Upper lobe of right lung (tissue), 1 donor: ENCODE measurements around the gene KCTD15. TPM values are rescaled to one million over a fixed set of nuclear protein-coding genes. Genes with fewer than 3 reads are reported as not detected.
A peak's percentile ranks its signal among the peaks of the same experiment; 100 is the strongest.
"Not testable (repeated sequence)": the region's sequence is repeated elsewhere in the genome, so short reads cannot be mapped to it uniquely, and the experiment has no call there.

Experiments used
- ATAC-seq: fragments of 200-7000 bp; cut with Tn5 transposase; one replicate; pipeline ENCODE4 v1.9.1; 2020; ENCODE audit warnings: mild to moderate bottlenecking, moderate library complexity
- DNase-seq: peaks from one replicate; pipeline ENCODE4 v3.0.0-alpha.2; 2020
- H3K27ac ChIP-seq: fragments of 200-600 bp; one replicate; pipeline ENCODE4 v1.8.0; 2022
- H3K27me3 ChIP-seq: fragments of 200-600 bp; one replicate; pipeline ENCODE4 v1.8.0; 2022; ENCODE audit warnings: mild to moderate bottlenecking
- H3K36me3 ChIP-seq: fragments of 200-600 bp; one replicate; pipeline ENCODE4 v1.8.0; 2022
- H3K4me1 ChIP-seq: fragments of 200-600 bp; one replicate; pipeline ENCODE4 v1.8.0; 2022
- H3K4me3 ChIP-seq: fragments of 200-600 bp; one replicate; pipeline ENCODE4 v1.8.0; 2022; ENCODE audit warnings: mild to moderate bottlenecking
- H3K9me3 ChIP-seq: fragments of 200-600 bp; one replicate; pipeline ENCODE4 v1.8.0; 2022
- intact Hi-C: fragments of 100-400 bp; cut with DNase I; formaldehyde crosslinking; loops from one replicate; pipeline ENCODE4 v1.11.0; 2022
- total RNA-seq: library from RNA; stranded (reverse); fragmentation: NEBNext Ultra II Directional; extraction: Animal tissue kit (Norgen Biotek cat#: 25700); gene quantifications from one replicate; pipeline ENCODE4 v1.2.1, GENCODE V29; 2021
- TF ChIP-seq, protein P1 (sequence below): fragments of 200-600 bp; IDR thresholded peaks from one replicate; pipeline ENCODE4 v1.8.0; 2022; ENCODE audit warnings: antibody characterized with exemption
- donor health status: DM: no; HTN: yes; CAD: no; lungs with severe emphysema.

The KCTD15 gene
- total RNA-seq, 1 donor from 2014 or later, result 48.7 TPM

DNA sequence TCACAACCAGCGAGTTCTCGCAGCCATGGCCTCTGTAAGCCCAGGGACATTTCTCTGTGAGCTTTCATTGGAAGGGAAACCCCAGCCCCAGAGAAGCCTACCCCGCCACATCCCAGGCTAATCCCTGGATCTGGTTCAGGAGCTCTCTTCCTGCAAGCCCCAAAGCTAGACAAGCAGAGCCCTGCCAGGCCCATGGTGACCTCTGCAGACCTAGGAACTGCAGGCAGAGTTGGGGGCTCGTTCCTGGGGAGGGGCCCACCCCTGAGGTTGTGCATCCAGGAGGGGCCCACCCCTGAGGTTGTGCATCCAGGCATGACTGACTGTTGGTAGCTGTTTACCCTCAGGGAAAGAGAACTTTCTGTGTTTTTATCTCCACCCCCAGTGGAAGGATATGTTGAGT, 21.7 kb downstream of the KCTD15 start:
- DNase-seq (peak; percentile 57), ATAC-seq (no peak)
- TF ChIP-seq, protein P1, sequence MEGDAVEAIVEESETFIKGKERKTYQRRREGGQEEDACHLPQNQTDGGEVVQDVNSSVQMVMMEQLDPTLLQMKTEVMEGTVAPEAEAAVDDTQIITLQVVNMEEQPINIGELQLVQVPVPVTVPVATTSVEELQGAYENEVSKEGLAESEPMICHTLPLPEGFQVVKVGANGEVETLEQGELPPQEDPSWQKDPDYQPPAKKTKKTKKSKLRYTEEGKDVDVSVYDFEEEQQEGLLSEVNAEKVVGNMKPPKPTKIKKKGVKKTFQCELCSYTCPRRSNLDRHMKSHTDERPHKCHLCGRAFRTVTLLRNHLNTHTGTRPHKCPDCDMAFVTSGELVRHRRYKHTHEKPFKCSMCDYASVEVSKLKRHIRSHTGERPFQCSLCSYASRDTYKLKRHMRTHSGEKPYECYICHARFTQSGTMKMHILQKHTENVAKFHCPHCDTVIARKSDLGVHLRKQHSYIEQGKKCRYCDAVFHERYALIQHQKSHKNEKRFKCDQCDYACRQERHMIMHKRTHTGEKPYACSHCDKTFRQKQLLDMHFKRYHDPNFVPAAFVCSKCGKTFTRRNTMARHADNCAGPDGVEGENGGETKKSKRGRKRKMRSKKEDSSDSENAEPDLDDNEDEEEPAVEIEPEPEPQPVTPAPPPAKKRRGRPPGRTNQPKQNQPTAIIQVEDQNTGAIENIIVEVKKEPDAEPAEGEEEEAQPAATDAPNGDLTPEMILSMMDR, result no peak
- intact Hi-C loops, result no loop called here
- no peaks in the 10 kb centered on the region for H3K36me3 ChIP-seq
- no peaks in the 10 kb centered on the region for H3K9me3 ChIP-seq
- H3K27ac ChIP-seq, result no peak overlapping the region
- H3K4me3 ChIP-seq, result no peak overlapping the region
- peaks cover 36% of the 10 kb centered on the region for H3K4me1 ChIP-seq
- H3K27me3 ChIP-seq, result no peaks in the 10 kb centered on the region

DNA sequence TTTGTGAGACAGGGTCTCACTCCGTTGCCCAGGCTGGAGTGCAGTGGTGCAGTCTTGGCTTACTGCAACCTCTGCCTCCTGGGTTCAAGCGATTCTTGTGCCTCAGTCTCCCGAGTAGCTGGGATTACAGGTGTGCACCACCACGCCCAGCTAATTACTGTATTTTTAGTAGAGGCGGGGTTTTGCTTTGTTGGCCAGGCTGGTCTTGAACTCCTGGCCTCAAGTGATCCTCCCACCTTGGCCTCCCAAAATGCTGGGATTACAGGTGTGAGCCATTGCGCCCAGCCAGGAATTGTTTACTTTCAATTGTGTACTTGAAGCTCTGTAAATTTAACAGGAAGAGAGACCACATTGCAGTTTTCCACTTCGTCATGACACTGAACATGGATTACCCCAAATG, 22.4 kb downstream of the KCTD15 start:
- H3K9me3 ChIP-seq, H3K27me3 ChIP-seq, DNase-seq, ATAC-seq, intact Hi-C loops, H3K4me3 ChIP-seq, H3K36me3 ChIP-seq: not testable (repeated sequence)
- Histone ChIP-seq H3K27ac (peak overlapping the region; percentile 87), H3K4me1 (peaks cover 36% of the 10 kb centered on the region)

DNA sequence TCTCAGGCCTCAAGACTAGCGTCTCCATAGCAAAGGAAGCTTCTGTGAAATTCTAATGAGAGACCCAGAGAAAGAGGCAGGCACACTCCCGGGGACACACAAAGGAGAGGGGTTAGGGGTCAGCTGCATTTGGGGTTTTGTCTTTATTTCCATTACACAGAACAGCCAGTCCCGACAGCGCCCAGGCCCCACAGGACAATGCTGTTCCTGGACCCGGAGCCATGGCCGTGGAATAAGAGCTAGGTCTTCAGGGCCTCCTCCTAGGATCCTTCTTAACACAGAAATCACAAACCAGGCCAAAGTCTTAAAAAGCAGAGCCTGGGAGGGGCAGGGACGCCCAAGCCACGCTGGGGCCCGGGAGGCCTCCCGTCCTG, 22.8 kb downstream of the KCTD15 start:
- DNase-seq (no peak), ATAC-seq (no peak)
- TF ChIP-seq, protein P1, result no peak
- Histone ChIP-seq H3K27me3 (no peaks in the 10 kb centered on the region), H3K4me1 (peaks cover 35% of the 10 kb centered on the region), H3K4me3 (peak overlapping the region; percentile 56), H3K9me3 (no peaks in the 10 kb centered on the region), H3K36me3 (no peaks in the 10 kb centered on the region), H3K27ac (peak overlapping the region; percentile 87)
- intact Hi-C loops, result no loop called here

DNA sequence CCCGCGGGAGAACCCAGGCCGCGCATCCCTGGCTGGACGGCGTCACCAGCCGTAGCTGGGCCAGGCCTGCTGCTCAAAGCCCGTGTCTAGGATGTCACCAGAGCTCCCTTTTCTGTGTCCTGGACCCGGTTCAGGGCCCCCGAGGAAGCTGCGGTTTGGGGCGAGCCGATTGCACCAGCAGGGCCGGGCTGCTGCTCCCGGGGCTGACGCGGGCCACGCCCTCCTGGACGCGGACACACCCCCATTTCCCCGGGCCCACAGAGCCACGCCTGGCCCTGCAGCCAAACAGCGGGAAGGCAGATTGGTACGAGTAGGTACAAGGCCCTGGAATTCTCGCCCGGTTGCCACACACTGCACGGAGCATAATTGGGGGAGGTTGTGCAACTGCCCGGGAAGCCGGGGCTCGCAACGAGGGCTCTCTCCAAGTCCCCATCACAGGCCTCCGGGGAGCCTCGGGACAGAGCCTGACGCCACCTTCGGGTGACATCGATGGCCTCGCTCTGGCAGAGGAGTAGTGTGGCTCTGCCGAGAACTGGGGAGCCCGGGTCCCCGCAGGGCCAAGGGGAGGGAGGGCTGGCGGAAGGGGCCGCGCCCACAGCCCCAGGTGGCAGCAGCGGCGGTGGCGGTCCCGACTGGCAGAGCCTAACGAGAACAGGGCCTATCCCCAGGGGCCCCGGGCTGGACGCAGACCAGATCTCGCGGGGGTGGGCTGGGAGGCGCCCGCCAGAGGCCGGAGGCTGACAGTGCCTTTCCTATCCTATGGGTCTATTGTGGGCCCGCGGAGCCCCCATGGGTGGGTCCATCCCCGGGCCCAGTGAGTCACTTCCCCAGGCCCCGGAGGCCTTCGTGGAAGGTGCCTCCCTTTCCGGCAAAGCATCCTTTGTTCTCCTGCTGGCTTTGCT, 23.5 kb downstream of the KCTD15 start:
- H3K4me1 ChIP-seq, result peaks cover 31% of the 10 kb centered on the region
- H3K27ac ChIP-seq, result peak overlapping the region; percentile 87
- intact Hi-C loops, result no loop called here
- DNase-seq, result peak; percentile 95
- no peaks in the 10 kb centered on the region for H3K9me3 ChIP-seq
- TF ChIP-seq, protein P1, result no peak
- H3K4me3 ChIP-seq, result peak overlapping the region; percentile 56
- no peaks in the 10 kb centered on the region for H3K36me3 ChIP-seq
- H3K27me3 ChIP-seq, result no peaks in the 10 kb centered on the region
- ATAC-seq, result peak; percentile 94

DNA sequence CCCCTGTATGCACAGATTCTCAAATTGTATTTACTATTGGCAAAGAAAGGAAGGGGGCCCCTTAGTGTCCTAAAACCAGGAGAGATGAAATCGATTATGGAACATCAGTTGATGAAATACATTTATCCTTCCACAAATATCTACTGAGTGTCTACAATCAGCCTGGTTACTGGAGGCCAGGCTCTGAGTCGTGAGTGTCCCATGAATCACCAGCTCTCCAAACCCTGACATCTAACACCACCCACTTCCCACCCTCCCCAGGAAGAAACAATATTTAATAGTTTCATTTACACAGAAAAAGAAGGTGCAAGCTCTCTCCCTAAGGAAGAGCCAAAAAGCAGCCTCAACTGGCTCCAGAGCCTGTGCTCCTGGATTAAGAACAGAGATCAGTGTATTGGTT, 25.2 kb downstream of the KCTD15 start:
- no peak for ATAC-seq
- no peak overlapping the region for H3K4me3 ChIP-seq
- no peaks in the 10 kb centered on the region for H3K36me3 ChIP-seq
- DNase-seq, result no peak
- H3K9me3 ChIP-seq, result no peaks in the 10 kb centered on the region
- no peaks in the 10 kb centered on the region for H3K27me3 ChIP-seq
- H3K4me1 ChIP-seq, result peaks cover 21% of the 10 kb centered on the region
- TF ChIP-seq, protein P1, result no peak
- intact Hi-C loops, result no loop called here
- peak overlapping the region; percentile 87 for H3K27ac ChIP-seq

DNA sequence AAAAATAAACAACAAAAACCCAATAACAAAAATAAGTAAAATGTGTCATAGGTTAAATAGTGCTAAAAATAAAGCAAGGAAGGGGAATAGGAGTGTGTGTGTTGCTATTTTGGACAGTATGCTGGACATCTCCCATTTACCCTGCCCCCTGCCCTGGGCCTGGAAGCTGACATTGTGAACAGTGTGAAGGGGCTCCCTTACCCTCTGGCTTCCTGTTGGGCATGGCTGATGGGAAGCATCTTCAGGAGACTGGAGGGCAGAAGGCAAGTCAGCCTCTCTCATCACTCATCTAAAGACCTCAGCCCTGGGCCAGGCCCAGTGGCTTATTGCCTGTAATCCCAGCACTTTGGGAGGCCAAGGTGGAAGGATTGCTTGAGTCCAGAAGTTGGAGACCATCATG, 26.7 kb downstream of the KCTD15 start:
- TF ChIP-seq, protein P1, result no peak
- Histone ChIP-seq H3K27ac (no peak overlapping the region), H3K27me3 (no peaks in the 10 kb centered on the region), H3K4me3 (no peak overlapping the region), H3K4me1 (peaks cover 21% of the 10 kb centered on the region), H3K9me3 (no peaks in the 10 kb centered on the region), H3K36me3 (no peaks in the 10 kb centered on the region)
- intact Hi-C loops, result no loop called here
- ATAC-seq (no peak), DNase-seq (peak; percentile 6)
